CMK (cell line): ENCODE measurements around the gene SLC16A9.
"Not testable (repeated sequence)": the region's sequence is repeated elsewhere in the genome, so short reads cannot be mapped to it uniquely, and the experiment has no call there.

Source experiments
- DNase-seq: peaks from one replicate; pipeline ENCODE4 v3.0.0-alpha.2; 2010; ENCODE audit warnings: low read depth

Gene SLC16A9

GRCh38 chr10:59709395-59710125, at the start of gene SLC16A9:
Gene SLC16A9, minus strand, starts transcription at chr10:59709850. Its CDS starts 25,559 bp downstream, at chr10:59684291.
- DNase-seq, result peak; percentile 24

- no peak for DNase-seq
These were observed 48.3 kb upstream of the SLC16A9 start for GRCh38 chr10:59757966-59758365.

- no peak for DNase-seq
These were observed 45.3 kb upstream of the SLC16A9 start for GRCh38 chr10:59754951-59755350.

- no peak for DNase-seq
These were observed 43.6 kb upstream of the SLC16A9 start, which contains the start of gene MRLN for GRCh38 chr10:59753267-59753666. Gene MRLN, minus strand, starts transcription at chr10:59753455.

GRCh38 chr10:59752278-59752940, 42.8 kb upstream of the SLC16A9 start:
- DNase-seq, result no peak

- no peak for DNase-seq
These were observed 40.7 kb upstream of the SLC16A9 start for GRCh38 chr10:59750155-59750945.

GRCh38 chr10:59748834-59749233, 39.2 kb upstream of the SLC16A9 start:
- no peak for DNase-seq

GRCh38 chr10:59745163-59745650, 35.6 kb upstream of the SLC16A9 start:
- DNase-seq, result no peak

GRCh38 chr10:59744762-59745161, 35.1 kb upstream of the SLC16A9 start:
- DNase-seq, result not testable (repeated sequence)

- not testable (repeated sequence) for DNase-seq
These were observed 34.5 kb upstream of the SLC16A9 start for GRCh38 chr10:59744156-59744555.

GRCh38 chr10:59741583-59741982, 31.9 kb upstream of the SLC16A9 start:
- DNase-seq, result no peak

GRCh38 chr10:59741048-59741447, 31.4 kb upstream of the SLC16A9 start:
- DNase-seq, result no peak

- no peak for DNase-seq
These were observed 27.1 kb upstream of the SLC16A9 start for GRCh38 chr10:59736749-59737148.

GRCh38 chr10:59735296-59735695, 25.6 kb upstream of the SLC16A9 start:
- DNase-seq, result no peak

- DNase-seq, result no peak
These were observed 24.4 kb upstream of the SLC16A9 start for GRCh38 chr10:59734014-59734462.

GRCh38 chr10:59733321-59734013, 23.8 kb upstream of the SLC16A9 start:
- DNase-seq, result not testable (repeated sequence)

GRCh38 chr10:59732849-59733248, 23.2 kb upstream of the SLC16A9 start:
- DNase-seq, result not testable (repeated sequence)

- DNase-seq, result not testable (repeated sequence)
These were observed 19.5 kb upstream of the SLC16A9 start for GRCh38 chr10:59729167-59729566.

GRCh38 chr10:59724098-59724938, 14.7 kb upstream of the SLC16A9 start:
- no peak for DNase-seq

GRCh38 chr10:59720377-59720776, 10.7 kb upstream of the SLC16A9 start:
- DNase-seq, result no peak

GRCh38 chr10:59719374-59719773, 9.7 kb upstream of the SLC16A9 start:
- DNase-seq, result no peak
